GM21381 (cell line): Measurements from ENCODE around the gene SETDB2.

ENCODE experiments used
- ATAC-seq: cut with Tn5 transposase; IDR thresholded peaks from one replicate; pipeline ENCODE4 v1.9.1; 2021; ENCODE audit warnings: mild to moderate bottlenecking, moderate library complexity; ENCODE audit not compliant: unreplicated experiment

Gene SETDB2

DNA sequence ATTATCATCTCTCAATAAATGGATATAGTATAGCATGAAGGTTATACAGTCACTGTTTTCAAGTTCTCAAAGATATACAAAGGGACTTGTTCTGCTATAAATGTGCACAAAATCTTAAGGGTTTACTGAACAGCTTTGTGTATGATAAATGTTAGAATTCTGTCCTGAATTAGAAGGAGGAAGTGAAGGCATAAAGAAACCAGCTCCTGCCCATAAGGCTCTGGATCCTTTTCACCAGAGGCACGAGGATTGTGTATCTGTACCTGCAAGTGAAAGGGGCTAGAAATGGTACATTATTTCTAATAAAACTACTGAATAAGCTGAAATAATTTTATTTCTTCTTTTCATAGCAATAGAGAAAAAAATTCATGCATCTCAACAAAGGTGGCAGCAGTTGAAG is 84.1 kb downstream of the SETDB2 start:
- no peak for ATAC-seq

DNA sequence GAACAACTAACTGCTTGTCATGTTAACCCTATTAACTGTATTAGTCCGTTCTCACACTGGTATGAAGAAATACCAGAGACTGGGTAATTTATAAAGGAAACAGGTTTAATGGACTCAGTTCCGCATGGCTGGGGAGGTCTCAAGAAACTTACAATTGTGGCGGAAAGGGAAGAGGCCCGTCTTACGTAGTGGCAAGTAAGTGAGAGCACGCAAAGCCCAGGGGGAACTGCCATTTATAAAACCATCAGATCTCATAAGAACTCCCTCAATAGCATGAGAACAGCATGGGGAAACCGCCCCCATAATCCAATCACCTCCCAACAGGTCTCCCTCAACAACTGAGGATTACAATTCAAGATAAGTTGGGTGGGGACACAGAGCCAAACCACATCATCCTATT is 86.4 kb downstream of the SETDB2 start:
- peak; percentile 46 for ATAC-seq

DNA sequence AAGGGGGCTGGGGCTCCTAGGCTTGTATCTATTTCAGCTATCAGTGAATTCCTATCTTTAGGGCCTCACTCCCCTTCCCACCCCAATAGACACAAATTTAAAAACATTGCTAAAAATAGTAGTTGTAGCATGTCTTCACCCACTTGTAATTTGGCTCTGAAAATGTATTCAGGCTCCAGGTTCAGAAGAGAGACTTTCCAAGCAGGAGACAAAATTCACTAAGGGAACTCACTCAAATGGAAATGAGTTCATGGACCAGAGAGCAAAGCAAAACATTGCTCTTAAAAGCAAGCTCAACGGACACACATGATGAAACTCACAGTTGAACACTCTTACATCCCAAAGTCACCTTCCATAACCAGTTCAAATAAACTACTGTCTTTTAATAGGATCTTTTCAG is 88.5 kb downstream of the SETDB2 start:
- ATAC-seq: no peak

DNA sequence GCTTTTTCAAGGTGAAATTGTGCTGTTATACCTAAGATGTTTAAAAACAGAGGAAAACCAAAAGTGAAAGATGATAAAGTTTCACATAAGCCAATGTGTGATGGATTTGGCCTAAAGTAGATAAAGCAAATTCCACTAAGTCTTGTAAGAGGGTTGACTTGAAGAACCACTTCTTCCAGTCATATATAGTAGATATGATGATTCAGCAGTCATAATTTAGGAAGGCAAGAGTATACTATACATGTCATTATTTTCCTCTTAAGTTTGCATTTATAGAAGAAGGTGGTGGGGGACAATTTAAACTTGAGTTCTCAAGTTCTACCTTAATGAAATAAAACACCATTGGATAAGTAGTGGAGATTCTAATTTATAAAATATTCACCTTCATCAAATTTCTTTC is 88.9 kb downstream of the SETDB2 start:
- ATAC-seq: no peak

DNA sequence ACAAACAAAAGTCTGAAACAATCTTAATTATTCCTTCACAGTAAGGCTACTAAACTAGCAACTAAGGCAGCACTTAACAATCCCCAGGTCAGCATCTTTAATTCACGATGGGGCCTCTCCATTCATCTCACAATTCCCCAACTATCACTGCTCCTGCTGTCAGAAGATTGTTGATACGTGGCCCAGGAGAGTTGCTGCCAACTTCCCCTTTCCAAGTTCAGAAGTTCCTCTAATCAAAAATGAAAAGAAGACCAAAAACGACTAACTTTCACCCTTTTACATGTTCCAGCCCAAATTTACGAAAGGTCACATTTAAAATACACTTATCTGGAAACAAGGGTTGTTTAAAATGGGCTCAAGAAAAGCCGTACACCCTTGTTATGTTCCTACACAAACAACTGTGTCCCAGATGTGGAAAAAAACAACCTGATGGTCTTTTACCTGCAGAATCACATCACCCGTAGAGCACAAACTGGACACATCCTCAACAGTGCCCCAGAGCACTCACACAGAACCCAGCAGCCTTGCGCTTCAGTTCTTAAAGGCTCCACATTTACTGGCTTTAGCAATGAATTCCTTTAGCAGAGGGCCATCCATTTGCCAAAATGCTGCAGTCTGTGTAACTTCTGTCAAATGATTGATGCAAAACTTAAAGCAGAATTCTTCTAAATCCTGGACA is 89.7 kb downstream of the SETDB2 start:
- no peak for ATAC-seq

DNA sequence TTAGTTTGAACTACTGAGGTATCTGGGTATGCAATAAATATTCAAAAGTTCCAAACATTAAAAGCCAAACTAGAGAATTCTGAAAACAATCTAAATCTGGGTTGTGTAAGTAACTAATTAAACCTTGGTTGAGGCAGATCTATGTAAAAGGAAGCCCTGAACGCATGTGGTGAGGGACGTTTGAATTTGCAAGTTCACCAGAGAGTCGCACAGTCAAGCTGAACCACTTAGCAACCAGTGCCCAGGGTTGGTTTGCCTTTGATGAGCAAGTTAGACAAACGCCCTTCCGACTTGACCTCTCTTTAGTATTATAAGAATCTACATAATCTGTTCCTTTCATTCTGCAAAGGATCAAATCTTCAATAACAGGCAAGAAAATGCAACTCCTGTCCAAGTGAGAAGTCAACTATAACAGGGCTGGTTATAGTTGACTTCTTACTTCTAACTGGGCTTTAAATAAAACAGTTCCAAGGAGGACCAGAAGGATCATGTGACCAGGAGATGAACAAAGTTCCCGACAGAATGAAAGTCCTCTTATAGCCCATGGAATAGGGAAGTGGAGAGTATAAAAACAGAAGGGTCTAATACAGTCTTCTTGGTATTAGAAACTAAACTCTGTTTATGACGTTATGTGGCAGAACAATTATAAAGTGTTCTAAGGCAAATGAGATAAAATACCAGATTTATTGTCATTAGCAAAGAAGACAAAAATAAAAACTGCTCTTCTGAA is 92.2 kb downstream of the SETDB2 start:
- ATAC-seq: no peak

DNA sequence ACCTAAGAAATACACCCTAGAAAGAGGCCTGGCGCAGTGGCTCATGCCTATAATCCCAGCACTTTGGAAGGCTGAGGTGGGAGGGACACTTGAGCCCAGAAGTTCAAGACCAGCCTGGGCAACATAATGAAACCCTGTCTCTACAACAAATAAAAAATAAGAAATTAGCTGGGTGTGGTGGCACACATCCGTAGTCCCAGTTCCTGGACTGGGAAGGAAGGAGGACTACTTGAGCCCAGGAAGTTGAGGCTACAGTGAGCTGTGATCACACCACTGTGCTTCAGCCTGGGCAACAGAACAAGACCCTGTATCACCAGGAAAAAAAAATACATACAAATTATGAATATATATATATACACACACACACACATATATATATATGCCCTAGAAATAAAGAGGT is 94.3 kb downstream of the SETDB2 start:
- no peak for ATAC-seq

DNA sequence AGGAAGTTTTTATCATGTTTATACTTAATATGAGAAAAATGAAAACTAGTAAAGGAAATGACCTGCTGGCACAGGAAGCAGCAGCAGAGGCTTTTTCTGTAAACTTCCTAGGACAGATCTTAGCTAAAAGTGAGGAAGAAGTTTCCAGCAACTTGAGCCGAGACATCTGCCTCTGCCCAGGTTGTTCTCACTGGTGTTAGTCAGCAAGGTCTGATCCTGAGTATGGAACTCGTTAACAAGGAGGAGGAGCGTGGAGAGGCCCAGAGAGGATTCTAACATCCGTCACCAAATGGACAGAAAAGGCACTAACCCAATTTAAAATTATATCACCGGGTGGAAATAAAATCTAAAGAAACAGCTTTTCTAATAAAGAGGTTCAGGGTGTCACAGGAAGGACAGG is 95.2 kb downstream of the SETDB2 start:
- no peak for ATAC-seq

DNA sequence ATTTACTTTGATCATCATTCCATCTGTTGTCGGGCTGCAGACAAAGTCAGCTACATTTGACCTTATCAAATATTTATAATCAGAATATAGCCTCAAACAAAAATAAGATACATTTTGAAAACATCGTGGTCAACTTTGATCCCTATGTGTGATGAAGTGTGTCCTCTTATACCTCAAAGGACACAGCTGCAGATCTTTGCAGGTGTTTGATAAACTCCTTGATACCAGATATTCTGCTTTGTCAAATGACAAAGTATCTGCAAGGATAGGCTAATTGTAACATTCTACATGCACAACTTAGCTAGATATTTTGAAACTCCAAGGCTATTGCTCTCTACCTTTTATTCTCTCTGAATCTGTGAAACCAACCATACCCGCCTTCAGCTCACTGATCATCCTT is 95.7 kb downstream of the SETDB2 start:
- ATAC-seq: no peak

DNA sequence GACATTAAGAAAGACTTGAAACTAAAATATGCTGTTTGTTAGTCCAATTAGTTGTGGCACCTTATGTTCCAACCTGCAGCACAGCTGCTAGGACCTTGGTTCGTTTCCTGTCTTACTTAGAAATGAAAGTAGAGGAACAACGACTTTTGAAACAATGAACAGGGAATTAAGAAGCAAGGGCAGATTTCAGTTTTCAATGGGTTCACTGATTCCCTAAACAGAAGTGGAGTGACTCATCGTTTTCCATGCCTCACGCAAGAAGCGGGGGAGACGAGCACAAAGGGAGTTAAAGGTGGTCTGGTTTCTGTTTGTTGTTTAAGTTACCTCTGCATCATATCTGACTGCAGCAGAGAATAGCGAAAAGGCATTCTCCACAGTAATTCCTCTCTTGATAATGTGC is 96.5 kb downstream of the SETDB2 start:
- ATAC-seq: no peak

DNA sequence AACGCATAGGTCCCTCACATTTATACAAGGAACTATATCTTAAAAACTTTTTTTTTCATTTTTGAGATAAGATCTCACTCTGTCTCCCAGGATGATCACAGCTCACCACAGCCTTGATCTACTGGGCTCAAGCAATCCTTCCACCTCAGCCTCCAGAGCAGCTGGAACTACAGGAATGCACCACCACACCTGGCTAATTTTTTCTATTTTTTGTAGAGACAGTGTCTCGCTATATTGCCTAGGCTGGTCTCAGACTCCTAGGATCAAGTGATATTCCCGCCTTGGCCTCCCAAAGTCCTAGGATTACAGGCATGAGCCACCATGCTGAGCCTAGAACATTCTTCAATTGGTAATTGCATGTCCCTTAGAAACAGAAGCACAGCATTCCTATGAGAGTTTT is 99.6 kb downstream of the SETDB2 start:
- no peak for ATAC-seq
